ENCODE data around the gene BATF. TPM values are rescaled to one million over a fixed set of nuclear protein-coding genes. Genes with fewer than 3 reads are reported as not detected.
A peak's percentile ranks its signal among the peaks of the same experiment; 100 is the strongest.

The BATF gene
- total RNA-seq, 1 experiment from 2014 or later, result 3.6 TPM

DNA sequence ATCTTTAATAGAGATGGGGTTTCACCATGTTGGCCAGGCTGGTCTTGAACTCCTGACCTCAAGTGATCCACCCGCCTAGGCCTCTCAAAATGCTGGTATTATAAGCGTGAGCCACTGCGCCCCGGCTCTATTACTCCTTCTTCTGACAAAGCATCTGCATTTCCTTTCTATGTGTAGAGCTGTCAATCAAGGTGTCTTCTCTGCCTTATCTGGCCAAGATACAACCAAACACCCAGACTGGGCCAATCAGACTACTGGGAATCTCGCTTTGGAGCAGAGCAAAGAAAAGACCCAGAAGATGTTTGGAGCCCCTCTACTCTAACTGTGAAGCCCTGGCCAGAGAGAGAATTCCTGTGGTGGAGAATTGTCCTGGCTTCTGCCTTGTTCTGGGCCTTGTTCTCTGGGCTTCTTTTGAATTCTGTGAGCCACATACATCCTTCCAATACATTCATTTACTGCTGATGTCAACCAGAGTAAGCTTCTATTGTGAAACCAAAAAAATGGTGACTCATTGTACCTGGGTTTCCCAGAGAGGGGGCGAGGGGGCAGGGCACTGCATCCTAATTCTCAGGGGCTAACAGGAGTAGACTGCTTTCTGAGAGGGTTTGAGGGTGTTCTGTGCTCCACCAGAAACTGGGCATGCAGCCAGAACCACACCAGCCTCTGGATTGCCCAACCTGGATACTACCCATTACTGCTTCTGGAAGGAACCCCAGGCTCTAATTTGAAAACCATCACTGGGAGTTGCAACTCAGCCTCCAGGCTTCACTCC is 37.4 kb downstream of the BATF start:
- DNase-seq (ENCODE audit: low read depth), result peak; percentile 36

DNA sequence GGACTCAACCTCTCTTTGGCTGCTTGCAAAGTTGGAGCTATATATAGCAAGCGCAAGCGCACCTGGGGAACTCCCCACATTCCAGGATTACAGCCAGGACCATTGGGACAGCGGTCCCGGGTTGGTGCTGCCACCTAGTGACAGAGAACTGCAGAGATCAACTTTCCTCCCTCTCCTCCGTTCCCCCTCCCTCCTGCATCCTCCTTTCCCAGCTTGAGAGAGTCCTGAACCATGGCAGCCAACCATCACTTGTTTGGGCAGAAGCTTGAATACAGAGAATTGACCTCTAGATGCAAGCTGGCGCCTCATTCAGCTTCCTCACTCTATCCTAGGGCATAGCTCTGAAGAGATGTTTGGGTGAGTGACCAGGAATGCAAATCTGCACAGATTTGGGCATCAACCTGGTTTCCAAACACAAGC is 38.8 kb downstream of the BATF start:
- peak; percentile 60 for DNase-seq (ENCODE audit: low read depth)

DNA sequence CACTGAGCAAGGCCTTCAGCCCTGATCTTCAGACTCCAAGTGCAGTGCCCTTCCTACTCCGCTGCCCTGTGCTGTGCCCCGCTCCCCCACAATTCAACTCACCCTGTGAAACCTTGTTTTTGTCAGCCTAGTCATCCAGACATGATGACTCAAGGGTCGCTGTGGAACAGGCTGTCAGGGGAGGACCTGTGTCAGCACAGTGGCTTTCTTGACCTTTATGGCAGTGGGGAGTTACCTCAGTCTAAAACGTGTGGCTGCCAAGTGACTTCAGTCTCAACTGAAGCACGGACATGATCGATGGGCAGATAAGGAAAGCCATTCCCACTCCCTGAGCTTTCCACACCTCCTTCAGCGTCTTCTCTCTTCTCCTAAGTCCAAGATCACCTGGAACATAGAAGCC is 39.8 kb downstream of the BATF start:
- DNase-seq (ENCODE audit: low read depth), result peak; percentile 23

GRCh38 chr14:75562489-75562888 is 40.2 kb downstream of the BATF start:
- DNase-seq (ENCODE audit: low read depth), result no peak

GRCh38 chr14:75563931-75564330 is 41.7 kb downstream of the BATF start:
- DNase-seq (ENCODE audit: low read depth), result no peak

GRCh38 chr14:75565056-75565455 is 42.8 kb downstream of the BATF start:
- no peak for DNase-seq (ENCODE audit: low read depth)

DNA sequence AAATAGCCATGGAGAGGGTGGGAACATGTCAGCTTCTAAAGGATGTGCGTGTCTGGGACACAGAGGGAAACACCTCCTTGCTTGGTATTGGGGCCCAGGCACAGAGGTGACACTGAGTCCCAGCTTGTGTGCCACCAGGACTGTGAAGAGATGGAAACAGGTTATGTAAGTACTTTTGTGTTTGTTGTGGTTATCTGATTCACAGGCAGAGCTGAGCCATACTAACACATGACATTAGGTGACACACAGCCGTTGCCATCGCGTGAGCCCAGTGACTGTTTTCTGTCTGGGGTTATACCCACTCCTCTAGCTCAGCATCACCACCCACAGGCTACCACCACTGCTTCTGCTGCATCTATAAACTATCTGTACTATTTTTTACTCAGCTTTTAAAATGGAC is 44.1 kb downstream of the BATF start:
- peak; percentile 20 for DNase-seq (ENCODE audit: low read depth)

DNA sequence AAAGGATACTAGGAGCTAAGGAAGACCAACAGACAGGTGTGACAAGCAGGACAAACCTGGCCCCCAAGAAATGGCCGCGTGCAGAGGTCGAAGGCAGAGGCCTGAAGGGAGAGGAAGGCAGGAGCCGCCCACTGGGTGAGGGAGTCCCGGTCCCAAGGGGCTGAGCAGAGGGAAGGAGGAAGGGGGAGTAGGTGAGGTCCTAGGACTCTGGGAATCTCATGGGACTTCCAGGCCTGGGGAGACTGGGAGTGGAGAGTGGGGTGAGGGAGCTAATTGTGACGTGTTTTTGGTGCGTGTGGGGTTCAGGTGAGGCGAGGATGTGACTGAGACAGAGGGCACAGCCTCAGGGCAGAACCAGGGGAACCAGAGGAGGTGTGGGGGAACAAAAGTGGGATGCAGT is 44.5 kb downstream of the BATF start:
- no peak for DNase-seq (ENCODE audit: low read depth)

DNA sequence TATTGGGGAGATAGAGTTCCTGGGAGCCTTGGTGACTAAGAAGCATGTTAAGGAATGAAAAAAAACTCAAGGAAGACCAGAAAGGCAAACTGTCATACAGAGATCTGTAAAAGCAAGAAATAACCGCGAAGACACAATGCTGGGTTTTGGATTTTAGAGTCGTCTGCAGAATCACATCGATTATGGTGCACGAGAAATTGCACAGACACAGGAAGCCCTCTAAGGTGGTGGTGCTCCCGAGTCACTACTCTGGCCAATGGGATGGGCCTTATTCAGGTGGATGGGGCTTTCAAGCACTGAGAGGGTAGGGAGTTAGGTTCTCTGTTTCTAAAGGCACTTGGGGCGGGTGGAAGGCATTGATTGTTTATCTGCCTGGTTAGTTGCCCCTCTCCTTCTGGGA is 45.9 kb downstream of the BATF start:
- no peak for DNase-seq (ENCODE audit: low read depth)

DNA sequence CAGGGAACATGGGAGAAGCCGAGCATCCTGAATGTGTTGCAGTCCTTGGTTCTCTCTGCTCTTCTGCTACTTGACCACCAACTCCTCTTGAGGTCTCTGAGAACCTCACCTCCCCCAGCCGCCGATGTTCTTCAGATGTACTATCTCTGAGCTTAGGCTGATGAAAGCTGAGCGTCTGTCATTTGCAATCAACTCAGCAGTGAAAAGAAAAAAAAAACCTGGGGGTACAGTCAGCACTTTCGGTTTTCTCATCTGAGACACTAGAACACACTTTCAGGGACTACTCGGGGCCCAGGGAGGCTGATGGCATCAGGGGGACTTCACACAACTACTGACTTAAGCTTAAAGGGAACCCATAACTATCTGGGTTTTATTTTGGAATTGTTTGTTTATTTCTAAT is 46.5 kb downstream of the BATF start:
- DNase-seq (ENCODE audit: low read depth), result no peak

DNA sequence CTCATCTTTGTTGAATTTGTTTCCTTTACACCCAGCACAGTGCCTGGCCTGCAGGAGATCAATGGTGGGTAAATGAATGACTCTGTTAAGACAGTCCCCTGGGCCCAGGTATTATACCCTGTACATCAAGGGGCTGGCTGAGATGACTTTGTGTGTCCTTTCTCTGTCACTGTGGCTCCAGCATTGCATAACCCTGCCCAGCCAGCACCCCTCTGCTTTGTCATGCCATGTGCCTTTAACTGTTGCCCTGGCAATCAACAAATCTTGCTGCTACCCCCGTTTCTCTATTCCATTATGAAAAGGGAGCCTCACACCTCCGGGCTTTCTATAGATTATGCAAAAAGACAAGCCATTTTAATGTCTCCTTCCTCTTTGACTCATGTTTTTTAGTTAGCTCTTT is 48.5 kb downstream of the BATF start:
- no peak for DNase-seq (ENCODE audit: low read depth)

GRCh38 chr14:75572104-75572503 is 49.8 kb downstream of the BATF start:
- DNase-seq (ENCODE audit: low read depth), result no peak

GRCh38 chr14:75577090-75577489 is 54.8 kb downstream of the BATF start:
- DNase-seq (ENCODE audit: low read depth), result no peak

DNA sequence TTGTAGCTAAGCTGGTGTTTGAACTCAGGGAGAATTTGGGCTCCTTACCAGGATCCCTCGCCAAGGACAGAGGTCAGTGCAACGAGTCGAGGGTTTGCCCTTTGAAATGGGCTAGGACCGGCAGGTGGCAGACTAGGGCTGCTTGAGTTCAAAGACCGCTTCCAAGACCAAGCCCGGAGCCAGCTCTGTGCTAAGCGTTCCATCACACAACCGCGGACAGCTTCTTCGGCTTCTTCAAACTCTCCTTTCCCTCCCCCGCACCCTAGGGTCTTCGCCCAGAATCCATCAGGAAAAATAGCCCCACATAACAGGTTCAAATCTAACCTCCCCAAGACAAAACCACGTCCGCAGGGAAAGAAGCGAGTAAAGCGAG is 55.4 kb downstream of the BATF start:
- DNase-seq (ENCODE audit: low read depth), result peak; percentile 76

DNA sequence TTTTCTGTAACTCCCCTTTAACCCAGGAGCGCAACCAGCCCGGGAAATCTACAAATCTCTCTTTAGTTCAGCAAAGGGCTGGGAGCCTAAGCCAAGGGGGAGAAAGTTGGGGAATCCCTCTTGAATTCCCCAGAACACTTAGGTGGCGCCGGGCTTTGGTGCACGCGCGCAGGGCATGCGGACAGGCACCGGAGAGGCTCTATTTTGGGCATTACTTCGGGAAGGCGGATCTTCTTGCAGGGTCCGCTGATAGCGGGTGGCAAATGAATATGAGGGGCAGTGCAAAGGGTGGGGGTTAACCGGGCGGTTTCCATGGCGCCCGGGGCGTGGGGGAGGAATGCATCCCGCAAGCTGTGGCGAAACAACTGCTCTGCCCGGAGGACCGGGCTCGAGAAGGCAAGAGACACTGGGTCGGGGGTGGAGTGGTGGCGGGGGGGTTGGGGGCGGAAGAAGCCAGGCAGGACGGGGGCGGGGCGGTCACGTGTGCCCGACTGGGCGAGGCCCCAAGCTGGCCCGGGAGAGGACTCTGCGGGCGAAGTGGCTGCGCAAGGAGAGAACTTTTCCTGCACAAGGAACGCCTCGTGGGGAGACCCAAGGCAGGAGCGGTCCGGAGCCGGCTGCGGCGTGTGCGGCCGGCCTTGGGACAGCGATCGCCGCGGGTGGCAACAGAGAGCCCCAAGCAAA is 56.0 kb downstream of the BATF start, which contains the start of gene FLVCR2:
Gene FLVCR2 (plus strand): TSS at position 519 of the 684 bp plus-strand sequence. CDS start 353 bp downstream, outside the sequence.
- peak; percentile 67 for DNase-seq (ENCODE audit: low read depth)

- DNase-seq (ENCODE audit: low read depth), result peak; percentile 65
These were observed 56.6 kb downstream of the BATF start for GRCh38 chr14:75578786-75579337.

- peak; percentile 31 for DNase-seq (ENCODE audit: low read depth)
These were observed 57.1 kb downstream of the BATF start for GRCh38 chr14:75579338-75579864.

GRCh38 chr14:75579882-75580281 is 57.6 kb downstream of the BATF start:
- DNase-seq (ENCODE audit: low read depth), result no peak

DNA sequence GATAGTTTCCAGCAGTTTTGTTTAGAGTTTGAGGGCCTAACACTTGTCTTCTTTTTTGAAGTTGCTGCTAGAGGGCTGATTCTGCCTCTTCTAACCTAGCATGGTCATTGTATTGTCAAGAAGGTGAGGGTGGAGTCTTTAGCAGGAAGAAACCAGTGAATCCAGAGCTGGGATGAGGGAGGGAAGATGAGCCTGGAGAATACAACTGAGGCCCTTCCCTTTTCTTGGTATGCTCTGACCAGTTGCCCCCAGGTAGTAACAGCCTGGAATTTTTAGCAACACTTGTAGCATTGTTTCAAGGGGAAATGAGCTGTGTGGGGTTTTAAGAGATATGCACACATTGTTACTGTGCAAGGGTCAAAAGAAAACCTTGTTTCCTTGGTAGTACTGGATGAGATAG is 65.1 kb downstream of the BATF start:
- no peak for DNase-seq (ENCODE audit: low read depth)

GRCh38 chr14:75589931-75590330 is 67.7 kb downstream of the BATF start:
- DNase-seq (ENCODE audit: low read depth), result no peak

DNA sequence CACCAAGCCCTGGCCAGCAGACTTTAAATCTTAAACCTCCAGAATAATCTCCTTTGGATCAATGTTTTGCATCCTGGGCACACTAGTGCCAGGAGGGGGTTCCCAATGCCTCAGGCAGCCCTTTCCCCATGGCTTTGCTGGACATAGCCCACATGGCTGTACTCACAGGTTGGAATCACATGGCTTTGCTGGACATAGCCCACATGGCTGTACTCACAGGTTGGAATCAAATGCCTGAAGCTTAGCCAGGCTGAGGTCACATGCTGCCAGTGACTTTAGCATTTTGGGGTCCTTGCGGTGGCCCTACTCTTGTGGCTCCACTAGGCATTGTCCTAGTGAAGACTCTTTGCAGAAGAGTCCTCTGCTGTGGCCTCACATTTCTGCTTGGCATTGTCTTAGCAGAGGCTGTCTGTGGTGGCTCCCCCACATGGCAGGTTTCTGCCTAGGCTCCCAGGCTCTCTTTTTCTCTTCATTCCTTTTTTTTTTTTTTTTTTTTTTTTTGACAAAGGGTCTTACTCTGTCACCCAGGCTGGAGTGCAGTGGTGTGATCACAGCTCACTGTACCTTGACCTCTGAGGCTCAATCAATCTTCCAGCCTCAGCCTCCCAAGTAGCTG is 69.2 kb downstream of the BATF start:
- no peak for DNase-seq (ENCODE audit: low read depth)

DNA sequence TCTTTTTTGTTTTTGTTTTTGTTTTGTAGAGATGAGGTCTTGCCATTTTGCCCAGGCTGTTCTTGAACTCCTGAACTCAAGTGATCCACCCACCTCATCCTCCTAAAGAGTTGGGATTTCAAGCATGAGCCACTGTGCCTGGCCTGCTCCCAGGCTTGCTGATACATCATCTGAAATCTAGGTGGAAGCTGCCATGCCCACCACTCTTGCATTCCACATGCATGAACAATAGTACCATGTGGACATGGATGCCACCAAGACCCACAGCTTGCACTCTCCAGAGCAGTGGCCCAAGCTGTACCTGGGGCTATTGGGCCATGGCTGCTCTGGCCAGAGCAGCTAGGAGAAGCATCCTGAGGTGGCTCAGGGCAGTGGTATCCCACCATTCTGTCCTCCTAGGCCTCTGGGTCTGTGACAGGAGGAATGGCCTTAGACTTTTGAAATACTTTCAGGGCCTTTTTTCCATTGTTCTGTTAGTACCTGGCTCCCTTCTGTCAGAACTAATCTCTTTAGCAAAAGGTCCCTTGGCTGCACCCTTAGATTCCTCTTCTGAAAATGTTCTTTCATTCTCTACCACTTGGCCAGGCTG is 69.8 kb downstream of the BATF start:
- DNase-seq (ENCODE audit: low read depth), result no peak

Measured in RPMI7951 (cell line).